GF-D8 (cell line): ENCODE measurements around the gene FAM107B.

Source experiments
- DNase-seq: peaks from one replicate; lab custom pipeline; 2025; lab: John Stamatoyannopoulos, UW

Gene FAM107B

GRCh38 chr10:14578060-14578952 is 196.4 kb downstream of the FAM107B start:
- DNase-seq, result no peak

- DNase-seq, result no peak
Measured at GRCh38 chr10:14574885-14575284, 199.8 kb downstream of the FAM107B start.

- DNase-seq, result no peak
Measured at GRCh38 chr10:14574291-14574690, 200.4 kb downstream of the FAM107B start.

GRCh38 chr10:14573666-14574261 is 200.9 kb downstream of the FAM107B start:
- DNase-seq, result no peak

- DNase-seq, result no peak
Measured at GRCh38 chr10:14572811-14573210, 201.9 kb downstream of the FAM107B start.

- no peak for DNase-seq
Measured at GRCh38 chr10:14571866-14572507, 202.7 kb downstream of the FAM107B start.

- DNase-seq, result no peak
Measured at GRCh38 chr10:14570800-14571199, 203.9 kb downstream of the FAM107B start.

- no peak for DNase-seq
Measured at GRCh38 chr10:14569274-14570060, 205.2 kb downstream of the FAM107B start.

GRCh38 chr10:14567421-14567820 is 207.3 kb downstream of the FAM107B start:
- no peak for DNase-seq

- DNase-seq, result no peak
Measured at GRCh38 chr10:14566498-14566897, 208.2 kb downstream of the FAM107B start.

GRCh38 chr10:14565199-14565598 is 209.5 kb downstream of the FAM107B start:
- DNase-seq, result peak; percentile 17

- peak; percentile 75 for DNase-seq
Measured at GRCh38 chr10:14564268-14564744, 210.4 kb downstream of the FAM107B start.

GRCh38 chr10:14563359-14563940 is 211.2 kb downstream of the FAM107B start:
- DNase-seq, result no peak

- no peak for DNase-seq
Measured at GRCh38 chr10:14563076-14563336, 211.7 kb downstream of the FAM107B start.

- DNase-seq, result peak; percentile 18
Measured at GRCh38 chr10:14562218-14563075, 212.2 kb downstream of the FAM107B start.

- no peak for DNase-seq
Measured at GRCh38 chr10:14560791-14561765, 213.6 kb downstream of the FAM107B start.

- DNase-seq, result peak; percentile 93
Measured at GRCh38 chr10:14560274-14560673, 214.4 kb downstream of the FAM107B start.

- DNase-seq, result no peak
Measured at GRCh38 chr10:14558025-14558424, 216.7 kb downstream of the FAM107B start.

- no peak for DNase-seq
Measured at GRCh38 chr10:14557567-14557966, 217.1 kb downstream of the FAM107B start.
